WTC11 (cell line): Measurements from ENCODE around the gene TEX14. TPM values are rescaled to one million over a fixed set of nuclear protein-coding genes. Genes with fewer than 3 reads are reported as not detected.

Experiments used
- ATAC-seq: fragments of 200-7000 bp; cut with Tn5 transposase; 2 replicates; pipeline ENCODE4 v1.10.0; 2021; ENCODE audit warnings: mild to moderate bottlenecking, moderate library complexity
- CTCF ChIA-PET: fragments of 300-600 bp; sonication (Branson Sonifier 250); formaldehyde crosslinking; loops from one replicate; lab custom pipeline; 2021; ENCODE audit warnings: antibody characterized with exemption; lab: Charles Lee
- POLR2A ChIA-PET: fragments of 350-600 bp; sonication (Branson Sonifier 250); formaldehyde crosslinking; loops from one replicate; lab custom pipeline; 2021; ENCODE audit warnings: antibody characterized with exemption; lab: Charles Lee
- DNase-seq: peaks from one replicate; pipeline ENCODE4 v3.0.0; 2021; ENCODE audit warnings: low spot score
- H3K27ac Mint-ChIP-seq: 2 replicates; pipeline ENCODE4 v1.8.0; 2021; ENCODE audit warnings: mixed read lengths
- H3K27me3 Mint-ChIP-seq: 2 replicates; pipeline ENCODE4 v1.8.0; 2021; ENCODE audit warnings: low read depth, mild to moderate bottlenecking, moderate library complexity, mixed read lengths
- H3K36me3 Mint-ChIP-seq: 2 replicates; pipeline ENCODE4 v1.8.0; 2021; ENCODE audit warnings: mixed read lengths
- H3K4me1 Mint-ChIP-seq: 2 replicates; pipeline ENCODE4 v1.8.0; 2022; ENCODE audit warnings: mixed read lengths
- H3K4me3 Mint-ChIP-seq: 2 replicates; pipeline ENCODE4 v1.8.0; 2021; ENCODE audit warnings: mild to moderate bottlenecking, moderate library complexity, mixed read lengths
- H3K9me3 Mint-ChIP-seq: 2 replicates; pipeline ENCODE4 v1.8.0; 2021; ENCODE audit warnings: mixed read lengths
- CREM ChIP-seq: sonication (generic); formaldehyde crosslinking; IDR thresholded peaks from 2 replicates; pipeline ENCODE4 v1.8.1; 2022; ENCODE audit warnings: mild to moderate bottlenecking, missing genetic modification reagents, moderate library complexity
- FOXK1 ChIP-seq: sonication (generic); formaldehyde crosslinking; IDR thresholded peaks from 2 replicates; pipeline ENCODE4 v1.8.0; 2022; ENCODE audit warnings: mild to moderate bottlenecking, moderate library complexity, missing genetic modification reagents
- FOXP1 ChIP-seq: sonication (generic); formaldehyde crosslinking; IDR thresholded peaks from 2 replicates; pipeline ENCODE4 v1.8.0; 2022; ENCODE audit warnings: missing genetic modification reagents, mild to moderate bottlenecking, moderate library complexity, borderline replicate concordance
- MYBL2 ChIP-seq: sonication (generic); formaldehyde crosslinking; IDR thresholded peaks from 2 replicates; pipeline ENCODE4 v1.8.1; 2023; ENCODE audit warnings: mild to moderate bottlenecking, moderate library complexity, missing genetic modification reagents
- SP1 ChIP-seq: sonication (generic); formaldehyde crosslinking; conservative IDR thresholded peaks from 2 replicates; pipeline ENCODE4 v1.8.1; 2022; ENCODE audit warnings: missing genetic modification reagents
- TEAD1 ChIP-seq: sonication (generic); formaldehyde crosslinking; IDR thresholded peaks from 2 replicates; pipeline ENCODE4 v1.8.0; 2022; ENCODE audit warnings: mild to moderate bottlenecking, missing genetic modification reagents
- ZNF416 ChIP-seq: fragments of 250-450 bp; sonication (Bioruptor Pico); IDR thresholded peaks from 2 replicates; pipeline ENCODE4 v1.9.0; 2021; ENCODE audit warnings: mild to moderate bottlenecking, inconsistent platforms
- ZNF423 ChIP-seq: fragments of 250-450 bp; sonication (Bioruptor Pico); IDR thresholded peaks from 2 replicates; pipeline ENCODE4 v2.1.2; 2022; ENCODE audit warnings: mild to moderate bottlenecking, moderate library complexity
- total RNA-seq: library from RNA; stranded (reverse); gene quantifications from 3 replicates; pipeline ENCODE4 v1.2.3, GENCODE V29; 2021
- TF ChIP-seq, protein P1 (sequence below): sonication (generic); formaldehyde crosslinking; IDR thresholded peaks from 2 replicates; pipeline ENCODE4 v1.8.0; 2022; ENCODE audit warnings: mild to moderate bottlenecking, missing genetic modification reagents
- TF ChIP-seq, protein P2 (sequence below): sonication (generic); formaldehyde crosslinking; IDR thresholded peaks from 2 replicates; pipeline ENCODE4 v1.8.0; 2023; ENCODE audit warnings: missing genetic modification reagents, mild to moderate bottlenecking, borderline replicate concordance
- TF ChIP-seq, protein P3 (sequence below): fragments of 250-450 bp; sonication (Bioruptor Pico); IDR thresholded peaks from 2 replicates; pipeline ENCODE4 v1.9.0; 2021; ENCODE audit warnings: mild to moderate bottlenecking, borderline replicate concordance
- TF ChIP-seq, protein P4 (sequence below): sonication (generic); formaldehyde crosslinking; IDR thresholded peaks from 2 replicates; pipeline ENCODE4 v1.8.1; 2022; ENCODE audit warnings: mild to moderate bottlenecking, moderate library complexity, missing genetic modification reagents
- TF ChIP-seq, protein P5 (sequence below): sonication (generic); formaldehyde crosslinking; IDR thresholded peaks from 2 replicates; pipeline ENCODE4 v1.8.0; 2022; ENCODE audit warnings: mild to moderate bottlenecking, missing genetic modification reagents

TEX14 gene
- total RNA-seq, 1 experiment from 2014 or later: 1.4 TPM

DNA sequence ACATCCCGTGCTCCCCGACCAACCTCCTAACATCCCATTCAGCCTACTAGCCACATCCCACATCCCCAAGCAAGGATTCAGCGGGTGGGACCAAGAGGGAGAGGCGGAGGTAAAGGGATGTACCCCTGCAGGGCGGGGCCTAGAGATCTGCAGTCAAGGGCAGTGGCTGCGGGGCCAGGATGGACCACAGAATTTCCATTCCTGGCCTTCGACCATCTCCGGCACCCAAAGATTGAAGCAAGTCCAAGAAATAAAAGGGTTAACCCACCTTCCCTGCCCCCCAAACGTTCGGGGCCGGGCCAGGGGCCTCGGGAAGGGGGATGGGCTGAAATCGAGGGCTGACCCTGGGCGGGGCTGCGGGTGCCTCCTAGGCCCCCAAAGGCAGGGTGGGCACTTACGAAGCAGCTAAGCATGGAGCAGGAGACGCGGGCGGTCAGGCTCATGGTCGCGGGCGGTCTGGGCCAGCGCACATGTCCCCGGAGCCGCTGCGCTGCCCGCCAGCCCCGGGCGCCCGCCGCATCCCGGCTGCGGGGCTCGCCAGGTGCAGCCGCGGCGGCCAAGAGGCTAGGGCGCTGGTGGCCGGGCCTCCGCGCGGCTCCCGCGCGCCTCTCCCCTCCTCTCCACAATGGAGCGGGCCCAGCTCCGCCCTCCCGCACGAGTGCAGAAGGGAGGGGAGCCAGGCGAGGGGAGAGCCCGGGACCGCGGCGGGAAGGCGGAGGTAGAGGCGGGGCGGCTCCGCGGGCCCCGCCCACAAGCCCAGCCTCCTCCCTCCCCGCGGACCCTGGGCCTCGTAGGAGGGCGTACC lies 177.7 kb downstream of the TEX14 start, which contains the start of gene MTMR4:
Gene MTMR4, minus strand, starts transcription at position 674 of the 805 bp plus-strand sequence. Its CDS starts 231 bp downstream, at position 443.
- Mint-ChIP-seq H3K4me1 (peaks cover 32% of the 10 kb centered on the region), H3K4me3 (peak within 1 kb of the TSS; percentile 89), H3K9me3 (no peaks in the 10 kb centered on the region), H3K27ac (peak within 1 kb of the TSS; percentile 90), H3K36me3 (peaks cover 23% of the 10 kb centered on the region), H3K27me3 (no peaks in the 10 kb centered on the region; the same call in 1 of the 2 replicates)
- ChIA-PET CTCF (interaction anchor here (0.5 to 2.1 kb wide), 13 partner anchors 18 to 491 kb away, joined by 3 to 10 read pairs (median 4); partner anchors contain the start of genes HSF5 and RNF43), POLR2A (interaction anchor here (0.5 to 1.3 kb wide), 10 partner anchors 24 to 593 kb away, joined by 3 to 7 read pairs (median 3); partner anchors contain the start of gene TRIM37)
- DNase-seq (peak; percentile 90), ATAC-seq (peak; percentile 36)
- TF ChIP-seq, protein P1, sequence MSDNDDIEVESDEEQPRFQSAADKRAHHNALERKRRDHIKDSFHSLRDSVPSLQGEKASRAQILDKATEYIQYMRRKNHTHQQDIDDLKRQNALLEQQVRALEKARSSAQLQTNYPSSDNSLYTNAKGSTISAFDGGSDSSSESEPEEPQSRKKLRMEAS (CRISPR knock-in tag): 0 out of 2 replicates have a peak, but pooled peaks have one; percentile 27
- TF ChIP-seq, protein P2, sequence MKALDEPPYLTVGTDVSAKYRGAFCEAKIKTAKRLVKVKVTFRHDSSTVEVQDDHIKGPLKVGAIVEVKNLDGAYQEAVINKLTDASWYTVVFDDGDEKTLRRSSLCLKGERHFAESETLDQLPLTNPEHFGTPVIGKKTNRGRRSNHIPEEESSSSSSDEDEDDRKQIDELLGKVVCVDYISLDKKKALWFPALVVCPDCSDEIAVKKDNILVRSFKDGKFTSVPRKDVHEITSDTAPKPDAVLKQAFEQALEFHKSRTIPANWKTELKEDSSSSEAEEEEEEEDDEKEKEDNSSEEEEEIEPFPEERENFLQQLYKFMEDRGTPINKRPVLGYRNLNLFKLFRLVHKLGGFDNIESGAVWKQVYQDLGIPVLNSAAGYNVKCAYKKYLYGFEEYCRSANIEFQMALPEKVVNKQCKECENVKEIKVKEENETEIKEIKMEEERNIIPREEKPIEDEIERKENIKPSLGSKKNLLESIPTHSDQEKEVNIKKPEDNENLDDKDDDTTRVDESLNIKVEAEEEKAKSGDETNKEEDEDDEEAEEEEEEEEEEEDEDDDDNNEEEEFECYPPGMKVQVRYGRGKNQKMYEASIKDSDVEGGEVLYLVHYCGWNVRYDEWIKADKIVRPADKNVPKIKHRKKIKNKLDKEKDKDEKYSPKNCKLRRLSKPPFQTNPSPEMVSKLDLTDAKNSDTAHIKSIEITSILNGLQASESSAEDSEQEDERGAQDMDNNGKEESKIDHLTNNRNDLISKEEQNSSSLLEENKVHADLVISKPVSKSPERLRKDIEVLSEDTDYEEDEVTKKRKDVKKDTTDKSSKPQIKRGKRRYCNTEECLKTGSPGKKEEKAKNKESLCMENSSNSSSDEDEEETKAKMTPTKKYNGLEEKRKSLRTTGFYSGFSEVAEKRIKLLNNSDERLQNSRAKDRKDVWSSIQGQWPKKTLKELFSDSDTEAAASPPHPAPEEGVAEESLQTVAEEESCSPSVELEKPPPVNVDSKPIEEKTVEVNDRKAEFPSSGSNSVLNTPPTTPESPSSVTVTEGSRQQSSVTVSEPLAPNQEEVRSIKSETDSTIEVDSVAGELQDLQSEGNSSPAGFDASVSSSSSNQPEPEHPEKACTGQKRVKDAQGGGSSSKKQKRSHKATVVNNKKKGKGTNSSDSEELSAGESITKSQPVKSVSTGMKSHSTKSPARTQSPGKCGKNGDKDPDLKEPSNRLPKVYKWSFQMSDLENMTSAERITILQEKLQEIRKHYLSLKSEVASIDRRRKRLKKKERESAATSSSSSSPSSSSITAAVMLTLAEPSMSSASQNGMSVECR (CRISPR knock-in tag): no peak
- TF ChIP-seq SP1: peak; percentile 73
- TF ChIP-seq, protein P3, sequence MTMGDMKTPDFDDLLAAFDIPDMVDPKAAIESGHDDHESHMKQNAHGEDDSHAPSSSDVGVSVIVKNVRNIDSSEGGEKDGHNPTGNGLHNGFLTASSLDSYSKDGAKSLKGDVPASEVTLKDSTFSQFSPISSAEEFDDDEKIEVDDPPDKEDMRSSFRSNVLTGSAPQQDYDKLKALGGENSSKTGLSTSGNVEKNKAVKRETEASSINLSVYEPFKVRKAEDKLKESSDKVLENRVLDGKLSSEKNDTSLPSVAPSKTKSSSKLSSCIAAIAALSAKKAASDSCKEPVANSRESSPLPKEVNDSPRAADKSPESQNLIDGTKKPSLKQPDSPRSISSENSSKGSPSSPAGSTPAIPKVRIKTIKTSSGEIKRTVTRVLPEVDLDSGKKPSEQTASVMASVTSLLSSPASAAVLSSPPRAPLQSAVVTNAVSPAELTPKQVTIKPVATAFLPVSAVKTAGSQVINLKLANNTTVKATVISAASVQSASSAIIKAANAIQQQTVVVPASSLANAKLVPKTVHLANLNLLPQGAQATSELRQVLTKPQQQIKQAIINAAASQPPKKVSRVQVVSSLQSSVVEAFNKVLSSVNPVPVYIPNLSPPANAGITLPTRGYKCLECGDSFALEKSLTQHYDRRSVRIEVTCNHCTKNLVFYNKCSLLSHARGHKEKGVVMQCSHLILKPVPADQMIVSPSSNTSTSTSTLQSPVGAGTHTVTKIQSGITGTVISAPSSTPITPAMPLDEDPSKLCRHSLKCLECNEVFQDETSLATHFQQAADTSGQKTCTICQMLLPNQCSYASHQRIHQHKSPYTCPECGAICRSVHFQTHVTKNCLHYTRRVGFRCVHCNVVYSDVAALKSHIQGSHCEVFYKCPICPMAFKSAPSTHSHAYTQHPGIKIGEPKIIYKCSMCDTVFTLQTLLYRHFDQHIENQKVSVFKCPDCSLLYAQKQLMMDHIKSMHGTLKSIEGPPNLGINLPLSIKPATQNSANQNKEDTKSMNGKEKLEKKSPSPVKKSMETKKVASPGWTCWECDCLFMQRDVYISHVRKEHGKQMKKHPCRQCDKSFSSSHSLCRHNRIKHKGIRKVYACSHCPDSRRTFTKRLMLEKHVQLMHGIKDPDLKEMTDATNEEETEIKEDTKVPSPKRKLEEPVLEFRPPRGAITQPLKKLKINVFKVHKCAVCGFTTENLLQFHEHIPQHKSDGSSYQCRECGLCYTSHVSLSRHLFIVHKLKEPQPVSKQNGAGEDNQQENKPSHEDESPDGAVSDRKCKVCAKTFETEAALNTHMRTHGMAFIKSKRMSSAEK: 0 out of 2 replicates have a peak, but pooled peaks have one; percentile 57
- TF ChIP-seq, protein P4, sequence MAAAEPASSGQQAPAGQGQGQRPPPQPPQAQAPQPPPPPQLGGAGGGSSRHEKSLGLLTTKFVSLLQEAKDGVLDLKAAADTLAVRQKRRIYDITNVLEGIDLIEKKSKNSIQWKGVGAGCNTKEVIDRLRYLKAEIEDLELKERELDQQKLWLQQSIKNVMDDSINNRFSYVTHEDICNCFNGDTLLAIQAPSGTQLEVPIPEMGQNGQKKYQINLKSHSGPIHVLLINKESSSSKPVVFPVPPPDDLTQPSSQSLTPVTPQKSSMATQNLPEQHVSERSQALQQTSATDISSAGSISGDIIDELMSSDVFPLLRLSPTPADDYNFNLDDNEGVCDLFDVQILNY (CRISPR knock-in tag): no peak
- TF ChIP-seq CREM (CRISPR knock-in tag): peak; percentile 68; the same call in 1 of the 2 replicates
- peak; percentile 83; the same call in 1 of the 2 replicates for TF ChIP-seq ZNF416 (CRISPR knock-in tag)
- TF ChIP-seq TEAD1: peak; percentile 42; the same call in 1 of the 2 replicates
- no peak for TF ChIP-seq MYBL2 (CRISPR knock-in tag)
- TF ChIP-seq FOXK1 (CRISPR knock-in tag): peak; percentile 21; the same call in 1 of the 2 replicates
- peak; percentile 67; the same call in 1 of the 2 replicates for TF ChIP-seq FOXP1 (CRISPR knock-in tag)
- peak; percentile 24; the same call in 1 of the 2 replicates for TF ChIP-seq ZNF423 (CRISPR knock-in tag)
- TF ChIP-seq, protein P5, sequence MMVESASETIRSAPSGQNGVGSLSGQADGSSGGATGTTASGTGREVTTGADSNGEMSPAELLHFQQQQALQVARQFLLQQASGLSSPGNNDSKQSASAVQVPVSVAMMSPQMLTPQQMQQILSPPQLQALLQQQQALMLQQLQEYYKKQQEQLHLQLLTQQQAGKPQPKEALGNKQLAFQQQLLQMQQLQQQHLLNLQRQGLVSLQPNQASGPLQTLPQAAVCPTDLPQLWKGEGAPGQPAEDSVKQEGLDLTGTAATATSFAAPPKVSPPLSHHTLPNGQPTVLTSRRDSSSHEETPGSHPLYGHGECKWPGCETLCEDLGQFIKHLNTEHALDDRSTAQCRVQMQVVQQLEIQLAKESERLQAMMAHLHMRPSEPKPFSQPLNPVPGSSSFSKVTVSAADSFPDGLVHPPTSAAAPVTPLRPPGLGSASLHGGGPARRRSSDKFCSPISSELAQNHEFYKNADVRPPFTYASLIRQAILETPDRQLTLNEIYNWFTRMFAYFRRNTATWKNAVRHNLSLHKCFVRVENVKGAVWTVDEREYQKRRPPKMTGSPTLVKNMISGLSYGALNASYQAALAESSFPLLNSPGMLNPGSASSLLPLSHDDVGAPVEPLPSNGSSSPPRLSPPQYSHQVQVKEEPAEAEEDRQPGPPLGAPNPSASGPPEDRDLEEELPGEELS (CRISPR knock-in tag): peak; percentile 53; the same call in 1 of the 2 replicates
